HG03575 (cell line): ENCODE measurements around the gene SCAPER.
"Not testable (repeated sequence)": the region's sequence is repeated elsewhere in the genome, so short reads cannot be mapped to it uniquely, and the experiment has no call there.

Experiments used
- ATAC-seq: cut with Tn5 transposase; IDR thresholded peaks from one replicate; pipeline ENCODE4 v1.9.1; 2021; ENCODE audit not compliant: unreplicated experiment, insufficient number of reproducible peaks, low FRiP score; ENCODE audit errors: extremely low read depth

SCAPER gene

DNA sequence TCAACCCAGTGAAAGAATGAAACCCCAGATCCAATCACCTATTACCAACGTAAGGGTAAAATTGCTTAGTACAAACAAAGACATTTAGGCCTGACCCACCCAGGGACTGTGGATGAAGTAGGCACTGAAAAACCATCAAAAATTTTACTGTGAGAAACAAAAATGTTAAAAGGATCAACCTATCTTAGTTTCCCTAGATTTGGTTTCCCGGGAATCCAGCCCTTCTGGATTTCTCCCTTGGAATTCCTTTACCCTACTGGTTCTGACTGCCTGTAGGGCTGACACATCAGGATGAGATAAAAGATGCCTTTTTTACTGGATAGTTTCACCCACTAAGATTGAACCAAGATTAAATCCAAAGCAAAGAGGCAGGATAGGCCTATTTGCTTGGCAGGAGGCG, 102.7 kb downstream of the SCAPER start:
- ATAC-seq = no peak

DNA sequence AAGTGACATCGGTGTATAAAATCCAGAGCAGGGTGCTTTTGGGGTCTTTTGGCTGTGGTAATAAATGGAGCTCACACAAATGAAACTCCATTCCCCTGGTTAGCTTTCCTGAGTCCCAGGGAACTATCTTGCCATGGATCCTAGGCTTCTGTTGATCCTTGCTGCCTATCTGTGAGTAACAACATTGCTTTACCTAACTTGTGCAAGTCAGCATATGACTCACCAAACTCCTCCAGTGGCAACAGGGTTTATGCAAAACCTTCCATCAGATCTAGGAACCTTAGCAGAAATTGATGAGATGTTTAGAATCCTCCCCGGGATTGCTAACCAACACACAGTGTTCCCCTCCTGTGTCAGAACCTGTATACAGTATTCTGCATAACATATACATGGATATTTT, 105.4 kb downstream of the SCAPER start:
- ATAC-seq = no peak

DNA sequence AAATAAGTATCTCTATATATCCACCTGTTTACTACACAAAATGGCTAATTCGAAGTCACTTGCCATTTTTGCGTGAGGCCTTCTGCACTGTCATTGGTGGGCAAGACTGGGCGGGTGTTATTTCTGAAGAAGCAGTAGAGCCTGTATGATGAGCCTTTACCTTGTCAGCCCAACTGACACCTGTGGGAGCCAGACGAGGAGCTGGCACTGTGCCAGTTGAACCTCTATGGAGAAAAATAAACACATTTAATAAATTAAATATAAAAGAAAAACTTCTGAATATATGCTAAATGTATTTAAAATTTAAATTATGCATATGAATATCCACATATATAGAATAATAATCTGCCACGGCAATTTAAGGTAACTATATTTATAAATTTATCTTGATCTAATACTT, 109.9 kb downstream of the SCAPER start:
- no peak for ATAC-seq

DNA sequence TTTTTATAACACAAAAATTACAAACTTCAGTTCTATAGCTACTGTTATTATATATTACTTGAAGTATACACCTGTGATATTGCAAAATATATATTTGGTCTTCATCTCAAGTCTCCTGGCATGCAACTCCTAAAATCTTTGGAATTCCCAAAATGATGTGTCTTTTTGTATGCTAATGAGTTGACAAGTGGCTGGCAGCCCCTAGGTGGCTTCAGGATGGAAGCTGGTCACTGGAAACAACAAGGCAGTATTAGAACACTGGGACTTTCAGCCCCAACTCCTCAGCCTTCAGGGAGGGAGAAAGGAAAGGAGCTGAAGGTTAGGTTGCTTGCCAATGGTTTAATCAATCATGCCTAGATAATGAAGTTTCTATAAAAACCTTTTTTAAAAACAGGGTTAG, 112.0 kb downstream of the SCAPER start:
- ATAC-seq = no peak

DNA sequence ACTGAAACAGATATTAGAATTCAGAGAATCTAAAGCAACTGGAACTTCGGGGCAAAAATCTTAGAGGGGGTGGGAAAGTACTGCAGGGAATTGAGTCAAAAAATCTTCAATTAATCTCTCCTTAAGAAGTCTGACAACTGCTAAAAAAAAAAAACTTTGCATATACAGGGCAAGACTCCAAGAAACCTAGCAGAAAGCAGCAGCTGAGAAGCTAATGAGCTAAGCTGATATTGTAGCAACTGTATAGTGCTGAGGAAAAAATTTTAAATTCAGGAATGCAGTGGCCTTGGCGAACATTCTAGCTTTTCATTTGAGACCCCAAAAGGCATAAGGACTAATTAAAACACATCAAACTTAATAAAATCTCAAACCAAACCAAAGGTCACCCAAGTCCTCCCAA, 113.6 kb downstream of the SCAPER start:
- no peak for ATAC-seq

DNA sequence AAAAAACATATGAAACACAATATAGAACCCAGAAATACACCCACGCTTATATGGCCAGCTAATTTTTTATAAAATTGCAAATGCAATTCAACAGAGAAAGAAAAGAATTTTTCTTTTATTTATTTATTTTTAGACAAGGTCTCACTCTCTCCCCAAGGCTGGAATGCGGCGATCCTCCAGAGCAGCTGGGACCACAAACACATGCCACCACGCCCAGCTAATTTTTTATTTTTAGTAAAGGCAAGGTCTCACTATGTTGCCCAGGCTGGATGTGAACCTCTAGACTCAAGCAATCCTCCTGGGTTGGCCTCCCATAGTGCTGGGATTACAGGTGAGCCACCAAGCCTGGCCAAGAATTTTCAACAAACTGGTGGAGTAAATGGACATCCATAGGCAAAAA, 117.9 kb downstream of the SCAPER start:
- no peak for ATAC-seq

DNA sequence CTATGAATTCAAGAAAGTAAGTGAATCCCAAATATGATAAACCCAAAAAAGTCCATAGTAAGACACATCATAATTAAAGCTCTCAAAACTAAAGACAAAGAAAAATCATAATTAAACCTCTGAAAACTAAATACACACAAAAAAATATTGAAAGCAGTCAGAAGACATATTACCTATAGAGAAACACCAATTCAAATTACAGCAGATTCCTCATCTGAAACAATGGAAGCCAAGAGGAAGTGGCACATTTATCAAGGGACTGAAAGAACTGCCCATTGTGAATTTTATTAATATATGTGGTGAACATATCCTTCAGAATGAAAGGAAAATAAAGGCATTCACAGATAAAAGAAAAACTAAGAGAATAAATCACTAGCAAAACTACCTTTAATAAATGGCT, 128.2 kb downstream of the SCAPER start:
- ATAC-seq = no peak

DNA sequence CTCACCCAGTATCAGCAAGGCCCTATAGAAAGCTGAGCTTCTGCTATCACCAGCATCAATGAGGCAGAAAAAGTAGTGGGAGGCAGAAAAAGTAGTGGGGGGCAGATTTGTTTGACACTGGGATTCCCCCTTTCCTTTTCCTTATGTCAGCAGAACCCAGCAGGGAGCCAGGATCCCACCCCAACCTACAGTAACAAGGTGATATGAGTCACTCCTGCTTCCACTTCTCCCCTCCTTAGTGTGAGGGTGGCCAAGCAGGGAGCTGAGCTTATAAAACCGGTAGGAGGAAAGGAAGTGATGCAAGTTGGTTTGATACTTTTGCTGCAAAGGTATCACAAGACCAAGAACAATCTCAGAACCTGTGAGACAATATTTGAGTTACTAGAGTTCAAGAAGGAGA, 128.7 kb downstream of the SCAPER start:
- no peak for ATAC-seq

DNA sequence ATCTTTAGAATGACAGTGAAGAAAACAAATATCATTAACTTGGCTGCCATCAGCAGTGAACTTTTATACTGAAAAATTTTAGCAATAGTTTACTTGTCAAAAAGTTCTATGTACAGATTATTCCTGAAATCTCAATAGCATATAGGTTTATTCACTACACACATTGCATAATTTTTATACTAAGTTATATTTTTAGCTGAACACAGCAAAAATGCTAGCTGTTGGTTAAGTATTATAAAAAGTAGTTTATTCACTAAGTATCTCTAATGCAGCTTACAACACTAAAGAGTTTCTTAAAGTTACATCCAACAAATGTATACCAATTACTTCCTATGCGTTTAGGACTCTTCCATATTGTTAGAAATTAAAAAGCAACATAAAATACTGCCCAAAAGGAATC, 131.9 kb downstream of the SCAPER start:
- no peak for ATAC-seq

DNA sequence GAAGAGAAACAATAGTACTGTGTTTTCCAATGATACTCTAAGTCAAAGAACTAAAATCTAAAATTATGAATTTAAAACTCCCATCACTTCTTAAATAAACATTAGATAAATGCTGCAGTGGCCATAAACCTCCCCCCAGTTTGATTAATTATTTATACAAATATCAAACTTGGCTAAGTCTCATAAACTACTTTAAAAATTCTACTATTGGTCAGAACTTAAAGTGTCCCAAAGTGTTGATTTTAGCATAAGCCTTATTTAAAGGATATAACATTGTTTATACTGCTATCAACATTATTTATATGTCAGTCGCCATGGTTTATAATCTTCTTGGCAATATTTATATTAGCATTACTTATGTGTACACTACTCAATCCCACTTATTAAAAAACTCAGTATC, 132.4 kb downstream of the SCAPER start:
- no peak for ATAC-seq

DNA sequence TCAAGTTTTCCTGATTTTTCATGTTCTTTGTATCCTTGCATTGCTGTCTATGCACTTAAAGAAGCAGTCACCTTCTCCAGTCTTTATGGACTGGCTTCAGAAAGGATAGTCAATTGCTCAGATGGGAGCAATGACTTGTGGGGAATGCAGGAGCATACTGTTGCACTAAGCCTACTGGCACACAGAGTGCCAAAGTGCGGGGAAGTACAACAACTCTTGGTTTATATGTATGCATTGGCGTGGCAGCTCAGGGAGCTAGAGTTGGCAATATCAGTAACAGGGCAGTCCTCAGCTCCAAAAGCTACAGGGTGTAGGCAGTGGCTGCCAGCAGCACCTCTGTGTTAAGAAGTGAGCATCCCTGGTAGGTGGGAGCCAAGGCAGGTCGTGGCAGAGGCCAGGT, 141.1 kb downstream of the SCAPER start:
- no peak for ATAC-seq

DNA sequence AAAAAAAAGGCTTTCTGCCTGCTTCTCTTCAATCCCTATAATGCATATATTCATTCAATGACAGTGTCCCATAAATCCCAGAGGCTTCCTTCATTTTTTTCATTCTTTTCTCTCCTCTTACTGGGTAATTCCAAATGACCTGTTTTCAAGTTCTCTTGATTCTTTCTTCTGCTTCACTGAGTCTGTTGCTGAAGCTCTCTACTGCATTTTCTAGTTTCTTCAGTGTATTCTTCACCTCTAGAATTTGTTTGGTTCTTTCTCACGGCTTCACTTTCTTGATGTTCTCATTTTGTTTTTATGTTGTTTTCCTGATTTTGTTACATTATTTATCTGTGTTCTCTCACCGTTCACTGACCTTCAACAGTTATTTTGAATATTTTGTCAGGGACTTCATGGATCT, 141.6 kb downstream of the SCAPER start:
- ATAC-seq = no peak

DNA sequence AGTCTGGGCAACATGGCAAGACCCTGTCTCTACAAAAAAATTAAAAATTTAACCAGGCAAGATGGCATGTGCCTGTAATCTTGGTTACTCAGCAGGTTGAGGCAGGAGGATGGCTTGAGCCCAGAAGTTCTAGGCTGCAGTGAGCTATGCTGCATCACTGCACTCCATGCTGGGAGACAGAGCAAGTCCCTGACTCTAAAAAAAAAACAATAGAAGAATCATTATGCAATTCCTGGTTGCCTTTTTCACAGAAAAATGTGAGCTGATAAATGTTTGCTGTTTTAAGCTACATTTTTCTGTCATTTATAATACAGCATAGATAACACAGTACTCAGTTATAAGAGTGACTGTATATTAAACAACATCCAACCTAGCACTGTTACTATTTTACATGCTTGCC, 148.8 kb downstream of the SCAPER start:
- ATAC-seq = no peak

DNA sequence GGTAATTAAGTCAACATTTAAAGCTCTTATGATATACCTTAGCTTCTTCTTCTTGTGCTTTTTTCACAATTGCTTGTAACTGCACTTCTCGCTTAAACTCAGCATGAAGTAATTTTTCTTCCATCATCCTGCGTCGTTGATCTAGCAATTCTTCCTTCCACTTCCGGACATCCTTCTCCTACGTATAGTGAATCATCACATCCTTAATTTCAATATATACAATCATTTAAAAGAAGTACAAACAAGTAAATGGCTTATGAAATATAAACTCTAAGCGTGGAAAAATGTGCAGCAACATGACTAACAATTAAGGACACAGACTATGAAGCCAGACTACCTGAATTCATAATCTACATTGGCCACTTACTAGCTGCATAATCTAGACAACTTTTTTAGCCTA, 151.4 kb downstream of the SCAPER start:
- no peak for ATAC-seq

DNA sequence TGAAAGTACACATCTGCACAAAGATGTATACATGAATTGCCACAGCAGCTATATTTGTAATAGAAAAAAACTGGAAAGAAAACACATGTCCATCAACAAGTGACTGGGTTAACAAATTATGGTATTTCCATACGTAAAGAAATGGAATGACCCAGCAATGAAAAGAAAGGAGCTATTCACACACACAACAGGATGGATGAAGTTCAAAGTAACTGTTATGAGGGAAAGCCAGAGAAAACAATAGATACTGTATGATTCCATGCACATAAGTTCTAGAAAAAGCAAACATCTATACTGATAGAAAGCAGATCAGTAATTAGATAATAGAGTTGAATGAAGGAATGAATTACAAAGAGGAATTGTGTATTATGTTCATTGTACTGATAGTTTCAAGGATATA, 152.0 kb downstream of the SCAPER start:
- ATAC-seq = no peak

DNA sequence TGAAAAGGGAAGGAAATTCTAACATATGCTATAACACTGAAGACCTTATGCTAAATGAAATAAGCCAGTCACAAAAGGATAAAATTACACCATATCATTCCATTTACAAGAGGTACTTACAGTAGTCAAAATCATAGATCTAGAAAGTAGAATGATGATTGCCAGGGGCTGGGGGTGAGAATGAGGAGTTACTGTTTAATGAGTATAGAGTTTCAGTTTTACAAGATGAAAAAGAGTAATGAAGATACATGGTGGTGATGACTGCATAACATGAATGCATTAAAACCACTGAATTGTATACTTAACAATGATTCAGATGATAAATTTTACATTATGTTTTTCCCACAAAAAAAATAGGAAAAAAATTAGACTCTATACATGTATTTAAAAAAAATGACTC, 152.6 kb downstream of the SCAPER start:
- ATAC-seq = no peak

DNA sequence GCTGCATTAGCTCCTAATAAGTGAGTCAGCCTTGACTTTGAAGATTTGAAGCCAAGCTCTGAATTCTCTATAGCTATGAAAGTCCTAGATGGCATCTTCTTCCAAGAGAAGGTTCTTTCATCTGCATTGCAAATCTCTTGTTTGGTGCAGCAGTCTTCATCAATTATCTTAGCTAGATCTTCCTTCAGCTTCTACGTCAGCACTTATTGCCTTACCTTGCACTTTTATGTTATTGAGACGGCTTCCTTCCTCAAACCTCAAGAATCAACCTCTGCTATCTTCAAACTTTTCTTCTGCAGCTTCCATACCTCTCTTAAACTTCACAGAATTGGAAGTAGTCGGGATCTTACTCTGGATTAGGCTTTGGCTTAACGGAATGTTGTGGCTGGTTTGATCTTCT, 167.6 kb downstream of the SCAPER start:
- no peak for ATAC-seq

DNA sequence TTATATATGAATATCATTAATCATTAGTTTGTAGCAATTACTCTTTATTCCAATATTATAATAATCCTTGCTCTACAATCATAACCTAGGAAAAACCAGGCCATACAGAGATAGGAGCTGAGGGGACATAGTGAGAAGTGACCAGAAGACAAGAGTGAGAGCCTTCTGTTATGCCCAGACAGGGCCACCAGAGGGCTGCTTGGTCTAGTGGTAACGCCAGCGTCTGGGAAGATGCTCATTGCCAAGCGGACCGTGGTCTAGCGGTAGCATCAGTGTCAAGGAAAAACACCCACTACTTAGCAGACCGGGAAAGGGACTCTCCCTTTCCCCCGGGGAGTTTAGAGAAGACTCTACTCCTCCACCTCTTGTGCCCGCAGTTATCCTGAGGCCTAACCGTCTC, 172.8 kb downstream of the SCAPER start:
- ATAC-seq = not testable (repeated sequence)

DNA sequence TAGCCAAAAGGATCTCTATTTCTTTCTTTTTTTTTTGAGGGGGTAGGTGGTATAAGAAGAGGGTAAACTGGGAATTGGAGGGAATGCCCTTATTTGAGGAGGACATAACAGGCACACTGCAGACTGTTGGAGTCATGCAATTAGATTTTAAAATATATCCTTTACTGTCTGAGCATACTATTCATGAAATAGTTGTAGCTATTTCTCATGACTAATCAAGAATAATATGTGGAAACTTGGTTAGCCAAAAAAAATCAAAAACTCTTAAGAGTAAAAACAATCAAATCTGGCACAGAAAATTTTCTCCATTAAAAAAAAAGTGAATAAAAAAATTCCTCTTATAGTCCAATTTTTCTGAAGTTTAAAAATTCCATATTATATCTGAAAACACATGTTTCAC, 174.9 kb downstream of the SCAPER start:
- ATAC-seq = no peak

DNA sequence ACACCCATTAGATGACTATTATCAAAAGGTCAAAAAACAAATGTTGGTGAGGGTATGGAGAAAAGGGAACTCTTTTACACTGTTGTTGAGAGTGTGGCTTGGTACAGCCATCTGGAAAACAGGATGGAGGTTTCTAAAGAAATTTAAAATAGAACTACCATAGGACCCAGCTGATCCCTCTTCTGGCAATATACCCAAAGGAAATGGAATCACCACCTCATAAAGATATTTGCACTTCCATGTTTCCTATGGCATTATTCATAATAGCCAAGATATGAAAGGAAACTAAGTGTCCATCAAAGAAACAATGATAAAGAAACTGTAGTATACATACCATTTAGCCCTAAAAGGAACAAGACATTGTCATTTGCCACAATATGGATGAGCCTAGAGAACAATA, 186.3 kb downstream of the SCAPER start:
- no peak for ATAC-seq

DNA sequence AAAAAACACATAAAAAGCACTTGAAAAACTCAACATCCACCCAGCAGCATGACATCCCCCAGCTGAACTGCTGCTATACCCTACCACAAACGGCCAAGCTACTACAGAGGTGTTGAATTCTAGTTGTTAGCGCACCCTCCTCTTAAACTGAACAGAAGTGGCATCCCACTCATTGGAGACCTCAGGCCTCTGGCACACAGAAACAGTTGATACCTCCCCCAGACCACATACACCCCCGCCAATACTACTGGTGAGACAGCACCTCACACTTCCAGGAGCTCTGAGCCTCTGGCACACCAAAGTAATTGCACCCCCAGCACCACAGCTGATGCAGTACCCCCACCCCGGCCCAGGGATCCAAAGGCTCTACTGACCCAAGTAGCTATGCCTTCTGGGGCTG, 190.2 kb downstream of the SCAPER start:
- no peak for ATAC-seq

DNA sequence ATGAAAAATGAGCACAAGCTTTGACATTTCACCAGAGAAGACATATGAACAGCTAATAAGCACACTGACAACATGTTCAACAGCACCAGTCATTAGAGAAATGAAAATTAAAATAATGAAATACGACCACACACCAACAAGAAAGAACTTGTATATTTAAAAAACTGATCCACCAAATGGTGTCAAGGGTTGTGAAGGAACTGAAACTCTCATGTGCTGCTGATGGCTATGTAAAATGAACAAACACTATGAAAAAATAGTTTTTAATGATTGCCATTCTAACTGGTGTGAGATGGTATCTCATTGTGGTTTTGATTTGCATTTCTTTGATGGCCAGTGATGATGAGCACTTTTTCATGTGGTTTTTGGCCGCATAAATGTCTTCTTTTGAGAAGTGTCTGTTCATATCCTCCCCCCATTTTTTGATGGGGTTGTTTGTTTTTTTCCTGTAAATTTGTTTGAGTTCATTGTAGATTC, 193.8 kb downstream of the SCAPER start:
- no peak for ATAC-seq
